ENCODE data around the gene GAN. TPM values are rescaled to one million over a fixed set of nuclear protein-coding genes. Genes with fewer than 3 reads are reported as not detected.

The GAN gene
- total and polyA plus RNA-seq, 2 donors (not counting 1 experiment from before 2014, with no cell fraction given) = 3.3 to 5.1 TPM

DNA sequence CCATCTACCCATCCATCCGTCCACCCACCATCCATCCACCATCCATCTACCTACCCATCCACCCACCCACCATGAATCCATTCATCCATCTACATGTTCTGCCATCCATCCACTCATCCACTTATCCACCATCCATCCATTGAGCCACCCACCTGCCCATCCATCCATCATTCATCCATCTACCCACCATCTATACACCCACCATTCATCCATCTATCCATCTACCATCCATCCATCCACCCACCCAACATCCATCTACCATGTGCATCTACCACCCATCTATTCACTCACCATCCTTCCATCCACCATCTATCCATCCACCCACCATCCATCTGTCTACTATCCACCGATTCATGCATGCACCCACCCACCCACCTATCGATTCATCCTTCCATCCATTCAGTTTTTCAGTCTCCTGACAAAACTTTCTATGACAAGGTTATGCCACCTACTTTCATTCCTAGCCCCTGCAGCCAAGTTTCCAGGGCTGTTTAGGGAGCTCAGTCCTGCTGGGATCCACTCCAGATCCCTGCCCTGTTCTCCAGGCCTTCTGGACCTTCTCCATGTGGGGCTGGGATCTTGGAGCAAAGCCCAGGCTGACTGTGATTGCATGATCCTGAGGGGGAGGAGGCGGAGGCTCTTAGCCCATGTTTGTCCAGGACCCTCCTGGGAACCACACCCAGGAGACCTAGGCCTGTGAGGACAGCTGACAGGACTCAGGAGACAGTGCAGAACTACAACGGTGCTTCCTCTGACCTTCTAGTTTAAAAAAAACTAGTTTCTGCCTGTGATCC is 48.9 kb upstream of the GAN start:
- Histone ChIP-seq H3K9me3 (ENCODE audit: control insufficient read depth, insufficient read depth, low read depth, low read length) (no peaks in the 10 kb centered on the region), H3K4me3 (replicated peaks in 1 of 4; ENCODE audit: control extremely low read depth in 1 of 4, insufficient read depth in 1 of 4, low read depth in 3 of 4, low read length in 4 of 4) (no peak overlapping the region), H3K27me3 (ENCODE audit: control insufficient read depth, insufficient read depth, low read length) (no peaks in the 10 kb centered on the region), H2AFZ (ENCODE audit: low read length) (no peak overlapping the region), H3K9ac (ENCODE audit: insufficient read depth, low read length) (no peak overlapping the region), H3K79me2 (ENCODE audit: control insufficient read depth, insufficient read depth, low read length) (no peaks in the 10 kb centered on the region), H3K36me3 (ENCODE audit: control insufficient read depth, insufficient read depth, low read length) (no peaks in the 10 kb centered on the region), H3K4me2 (ENCODE audit: extremely low read depth, insufficient read depth, low read length) (no peak overlapping the region), H3K4me1 (ENCODE audit: control insufficient read depth, extremely low read depth, insufficient read depth, low read length) (no peaks in the 10 kb centered on the region), H3K27ac (ENCODE audit: insufficient read depth, low read length) (no peak overlapping the region), H4K20me1 (ENCODE audit: control insufficient read depth, extremely low read depth, insufficient read depth, low read length) (no peaks in the 10 kb centered on the region)
- DNase-seq (ENCODE audit: low read depth in 2 of 2) = peak; percentile 63 to 80
- TF ChIP-seq EZH2 (IDR thresholded peaks at IDR 0.05; ENCODE audit: low read length, missing control alignments) = no peak
- TF ChIP-seq, protein P1, sequence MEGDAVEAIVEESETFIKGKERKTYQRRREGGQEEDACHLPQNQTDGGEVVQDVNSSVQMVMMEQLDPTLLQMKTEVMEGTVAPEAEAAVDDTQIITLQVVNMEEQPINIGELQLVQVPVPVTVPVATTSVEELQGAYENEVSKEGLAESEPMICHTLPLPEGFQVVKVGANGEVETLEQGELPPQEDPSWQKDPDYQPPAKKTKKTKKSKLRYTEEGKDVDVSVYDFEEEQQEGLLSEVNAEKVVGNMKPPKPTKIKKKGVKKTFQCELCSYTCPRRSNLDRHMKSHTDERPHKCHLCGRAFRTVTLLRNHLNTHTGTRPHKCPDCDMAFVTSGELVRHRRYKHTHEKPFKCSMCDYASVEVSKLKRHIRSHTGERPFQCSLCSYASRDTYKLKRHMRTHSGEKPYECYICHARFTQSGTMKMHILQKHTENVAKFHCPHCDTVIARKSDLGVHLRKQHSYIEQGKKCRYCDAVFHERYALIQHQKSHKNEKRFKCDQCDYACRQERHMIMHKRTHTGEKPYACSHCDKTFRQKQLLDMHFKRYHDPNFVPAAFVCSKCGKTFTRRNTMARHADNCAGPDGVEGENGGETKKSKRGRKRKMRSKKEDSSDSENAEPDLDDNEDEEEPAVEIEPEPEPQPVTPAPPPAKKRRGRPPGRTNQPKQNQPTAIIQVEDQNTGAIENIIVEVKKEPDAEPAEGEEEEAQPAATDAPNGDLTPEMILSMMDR (conservative IDR thresholded peaks at IDR 0.05 in 1 of 2, IDR thresholded peaks at IDR 0.05 in 1 of 2; ENCODE audit: low read depth in 1 of 2, low read length in 2 of 2) = no peak

DNA sequence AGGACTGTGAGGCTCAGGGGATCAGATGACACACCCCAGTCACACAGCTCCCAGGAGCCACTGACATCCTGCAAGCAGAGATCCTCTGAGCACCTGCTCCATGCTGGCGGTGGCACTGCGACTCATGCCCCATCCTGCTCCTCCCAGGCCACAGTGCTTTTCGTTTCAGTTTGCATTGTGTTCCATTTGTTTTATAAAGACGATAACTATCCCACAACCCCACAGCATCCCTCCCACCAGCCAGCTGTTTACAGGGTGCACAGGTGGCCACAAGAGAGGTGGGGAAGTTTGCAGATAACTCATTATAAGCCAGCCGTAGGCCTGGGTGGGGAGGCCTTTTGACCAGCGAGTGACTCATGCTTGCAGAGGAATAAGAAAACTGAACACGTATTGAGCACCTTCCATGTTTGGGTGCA is 48.1 kb upstream of the GAN start:
- no peak overlapping the region for H3K27ac ChIP-seq (ENCODE audit: insufficient read depth, low read length)
- TF ChIP-seq, protein P1 (conservative IDR thresholded peaks at IDR 0.05 in 1 of 2, IDR thresholded peaks at IDR 0.05 in 1 of 2; ENCODE audit: low read depth in 1 of 2, low read length in 2 of 2) = no peak
- TF ChIP-seq EZH2 (IDR thresholded peaks at IDR 0.05; ENCODE audit: low read length, missing control alignments) = no peak
- no peaks in the 10 kb centered on the region for H3K27me3 ChIP-seq (ENCODE audit: control insufficient read depth, insufficient read depth, low read length)
- H3K4me2 ChIP-seq (ENCODE audit: extremely low read depth, insufficient read depth, low read length) = no peak overlapping the region
- no peak overlapping the region for H3K4me3 ChIP-seq (replicated peaks in 1 of 4; ENCODE audit: control extremely low read depth in 1 of 4, insufficient read depth in 1 of 4, low read depth in 3 of 4, low read length in 4 of 4)
- no peak overlapping the region for H3K9ac ChIP-seq (ENCODE audit: insufficient read depth, low read length)
- H3K36me3 ChIP-seq (ENCODE audit: control insufficient read depth, insufficient read depth, low read length) = no peaks in the 10 kb centered on the region
- H4K20me1 ChIP-seq (ENCODE audit: control insufficient read depth, extremely low read depth, insufficient read depth, low read length) = no peaks in the 10 kb centered on the region
- no peaks in the 10 kb centered on the region for H3K79me2 ChIP-seq (ENCODE audit: control insufficient read depth, insufficient read depth, low read length)
- DNase-seq (ENCODE audit: low read depth in 2 of 2) = peak in 1 of 2 donors; percentile 36
- H3K4me1 ChIP-seq (ENCODE audit: control insufficient read depth, extremely low read depth, insufficient read depth, low read length) = no peaks in the 10 kb centered on the region
- no peak overlapping the region for H2AFZ ChIP-seq (ENCODE audit: low read length)
- H3K9me3 ChIP-seq (ENCODE audit: control insufficient read depth, insufficient read depth, low read depth, low read length) = no peaks in the 10 kb centered on the region

DNA sequence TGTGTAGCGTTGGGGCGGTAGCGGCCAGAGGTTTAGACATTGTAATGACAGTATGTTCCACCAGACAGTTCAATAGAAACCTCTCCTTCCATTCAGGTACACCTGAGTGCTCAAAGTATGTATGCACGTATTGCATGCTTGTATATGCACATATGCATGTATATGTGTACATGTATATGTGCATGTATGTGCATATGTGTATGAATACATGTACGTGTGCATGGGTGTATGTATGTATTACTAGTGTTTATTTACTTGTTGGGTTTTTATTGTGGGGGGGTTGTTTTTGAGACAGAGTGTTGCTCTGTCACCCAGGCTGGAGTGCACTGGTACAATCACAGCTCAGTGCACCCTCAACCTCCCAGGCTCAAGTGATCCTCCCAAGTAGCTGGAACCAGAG is 46.3 kb upstream of the GAN start:
- Histone ChIP-seq H3K79me2 (ENCODE audit: control insufficient read depth, insufficient read depth, low read length) (no peaks in the 10 kb centered on the region), H4K20me1 (ENCODE audit: control insufficient read depth, extremely low read depth, insufficient read depth, low read length) (no peaks in the 10 kb centered on the region), H3K4me3 (replicated peaks in 1 of 4; ENCODE audit: control extremely low read depth in 1 of 4, insufficient read depth in 1 of 4, low read depth in 3 of 4, low read length in 4 of 4) (no peak overlapping the region), H3K36me3 (ENCODE audit: control insufficient read depth, insufficient read depth, low read length) (no peaks in the 10 kb centered on the region), H3K27ac (ENCODE audit: insufficient read depth, low read length) (no peak overlapping the region), H3K4me2 (ENCODE audit: extremely low read depth, insufficient read depth, low read length) (no peak overlapping the region), H3K9me3 (ENCODE audit: control insufficient read depth, insufficient read depth, low read depth, low read length) (no peaks in the 10 kb centered on the region), H3K9ac (ENCODE audit: insufficient read depth, low read length) (no peak overlapping the region), H2AFZ (ENCODE audit: low read length) (no peak overlapping the region), H3K27me3 (ENCODE audit: control insufficient read depth, insufficient read depth, low read length) (no peaks in the 10 kb centered on the region), H3K4me1 (ENCODE audit: control insufficient read depth, extremely low read depth, insufficient read depth, low read length) (no peaks in the 10 kb centered on the region)
- no peak for TF ChIP-seq EZH2 (IDR thresholded peaks at IDR 0.05; ENCODE audit: low read length, missing control alignments)
- TF ChIP-seq, protein P1 (conservative IDR thresholded peaks at IDR 0.05 in 1 of 2, IDR thresholded peaks at IDR 0.05 in 1 of 2; ENCODE audit: low read depth in 1 of 2, low read length in 2 of 2) = no peak
- DNase-seq (ENCODE audit: low read depth in 2 of 2) = no peak

Data from fibroblast of lung (primary cell).